ES-I3 (cell line): ENCODE measurements around the gene TSPAN3.

Experiments
- H3K36me3 ChIP-seq: 2 replicates; pipeline ENCODE4 v1.6.1; 2013; ENCODE audit warnings: mild to moderate bottlenecking, low read length, control low read depth, moderate library complexity; ENCODE audit not compliant: insufficient read depth
- H3K4me1 ChIP-seq: 2 replicates; pipeline ENCODE4 v1.6.1; 2013; ENCODE audit warnings: mild to moderate bottlenecking, control low read depth, low read length; ENCODE audit not compliant: insufficient read depth
- H3K9ac ChIP-seq: 2 replicates; pipeline ENCODE4 v1.6.1; 2013; ENCODE audit warnings: low read depth, mild to moderate bottlenecking, low read length, moderate library complexity
- H3K9me3 ChIP-seq: 2 replicates; pipeline ENCODE4 v1.6.1; 2013; ENCODE audit warnings: mild to moderate bottlenecking, low read length, moderate library complexity; ENCODE audit not compliant: control insufficient read depth, insufficient read depth

Gene TSPAN3

DNA sequence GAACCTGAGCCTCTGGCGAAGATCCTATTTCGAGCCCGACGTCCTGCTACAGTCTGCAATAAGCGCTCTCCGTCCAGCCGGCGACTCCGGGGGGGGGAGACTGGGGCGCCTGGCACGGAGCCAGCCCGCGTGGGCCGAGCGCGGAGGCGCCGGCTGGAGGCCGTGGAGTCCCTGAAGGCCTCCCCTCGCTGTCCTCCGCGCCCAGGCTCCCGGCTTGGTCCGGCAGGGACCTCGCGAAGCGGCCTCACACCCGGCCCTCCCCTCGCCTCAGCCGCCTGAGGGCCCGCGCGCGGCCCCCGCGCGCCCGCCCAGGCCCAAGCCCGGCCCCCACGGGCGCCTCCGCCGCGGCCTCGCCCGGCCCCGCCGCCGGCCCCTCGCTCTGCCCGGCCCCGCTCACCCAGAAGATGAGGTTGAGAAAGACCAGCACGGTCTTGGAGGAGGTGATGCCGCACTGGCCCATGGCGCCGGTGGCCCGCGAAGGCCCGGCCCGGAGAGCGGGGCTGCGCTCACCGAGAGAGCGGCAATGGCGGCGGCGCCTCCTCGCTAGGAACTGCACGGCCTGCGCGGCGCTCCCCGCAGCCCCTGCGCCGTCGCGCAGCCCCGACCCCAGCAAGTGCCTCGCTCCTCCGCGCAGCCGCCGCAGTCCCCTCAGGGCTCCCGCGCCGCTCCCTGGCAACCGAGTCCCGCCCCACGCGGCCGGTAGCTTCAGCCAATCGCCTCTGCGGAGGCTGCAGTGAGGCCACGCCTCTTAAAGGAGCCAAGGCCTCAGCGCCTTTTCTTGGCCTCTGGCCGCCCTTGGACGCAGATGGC lies at the start of gene TSPAN3:
TSPAN3 (minus strand) TSS at position 615 of the 810 bp plus-strand sequence; CDS start at position 460, 155 bp downstream.
- Histone ChIP-seq H3K36me3 (no peaks in the 10 kb centered on the region), H3K9ac (peak within 1 kb of the TSS; percentile 77), H3K9me3 (no peaks in the 10 kb centered on the region), H3K4me1 (peaks cover 5% of the 10 kb centered on the region; the same call in 1 of the 2 replicates)

DNA sequence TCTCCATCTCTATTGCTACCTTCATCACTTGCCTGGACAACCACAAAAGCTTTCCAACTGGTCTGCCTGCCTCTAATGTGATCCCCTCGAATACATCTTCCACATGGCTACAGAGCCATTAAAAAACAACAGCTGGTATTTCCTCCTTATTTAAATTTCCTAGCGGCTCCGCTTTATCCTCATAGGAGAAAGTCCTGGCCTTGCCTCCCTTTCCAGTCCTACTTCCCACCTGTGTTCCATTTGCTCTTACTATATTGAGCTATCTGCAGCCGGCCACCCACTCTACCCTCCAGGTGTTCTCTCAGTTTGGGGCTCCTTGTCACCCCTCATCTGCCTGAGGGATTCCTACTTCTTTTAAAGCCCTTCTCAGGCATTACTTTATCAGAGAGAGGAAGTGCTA lies 49.7 kb upstream of the TSPAN3 start:
- peaks cover 12% of the 10 kb centered on the region for H3K4me1 ChIP-seq
- H3K9ac ChIP-seq, result no peak overlapping the region
- no peaks in the 10 kb centered on the region for H3K36me3 ChIP-seq
- H3K9me3 ChIP-seq, result no peaks in the 10 kb centered on the region

DNA sequence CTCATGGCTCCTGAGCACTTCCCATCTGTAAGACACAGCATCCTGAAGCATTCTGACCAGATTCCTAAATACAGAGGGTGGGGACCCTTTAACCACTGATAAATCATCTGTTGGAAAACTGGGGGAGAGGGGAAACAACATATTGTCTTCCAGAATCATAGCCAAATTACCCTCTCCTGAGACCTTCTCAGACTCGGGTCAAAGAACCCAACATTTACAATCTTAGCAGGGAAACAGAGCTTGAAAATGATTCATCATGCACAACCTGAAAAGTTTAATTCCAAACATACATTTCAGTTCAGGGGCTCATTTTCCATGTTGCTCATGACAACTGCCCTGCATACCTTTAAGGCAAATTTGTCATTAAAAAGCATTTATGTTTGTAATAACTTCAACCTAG lies 48.5 kb upstream of the TSPAN3 start:
- peaks cover 12% of the 10 kb centered on the region for H3K4me1 ChIP-seq
- no peak overlapping the region for H3K9ac ChIP-seq
- H3K36me3 ChIP-seq, result no peaks in the 10 kb centered on the region
- H3K9me3 ChIP-seq, result no peaks in the 10 kb centered on the region

DNA sequence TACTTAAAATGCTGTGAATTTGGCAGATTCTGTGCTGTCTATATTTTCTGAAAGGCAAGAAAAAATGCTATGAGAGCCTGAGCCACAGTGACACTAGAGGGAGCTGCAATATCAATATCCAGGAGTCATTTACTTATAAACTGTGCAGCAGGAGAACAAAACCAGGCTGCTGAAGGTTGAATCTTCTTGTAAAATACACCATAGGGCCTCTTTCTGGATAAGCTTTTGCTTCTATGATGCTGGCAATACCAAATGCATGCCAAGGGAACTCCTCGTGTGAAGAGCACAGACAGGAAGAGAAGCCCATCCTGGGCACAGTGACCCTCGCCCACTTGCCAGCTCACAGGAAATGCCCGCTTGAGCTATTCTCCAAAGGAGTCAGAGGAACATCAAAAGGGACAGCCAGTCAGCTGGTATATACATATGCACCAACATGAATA lies 48.0 kb upstream of the TSPAN3 start:
- H3K9ac ChIP-seq, result no peak overlapping the region
- H3K4me1 ChIP-seq, result peaks cover 12% of the 10 kb centered on the region
- no peaks in the 10 kb centered on the region for H3K36me3 ChIP-seq
- H3K9me3 ChIP-seq, result no peaks in the 10 kb centered on the region

DNA sequence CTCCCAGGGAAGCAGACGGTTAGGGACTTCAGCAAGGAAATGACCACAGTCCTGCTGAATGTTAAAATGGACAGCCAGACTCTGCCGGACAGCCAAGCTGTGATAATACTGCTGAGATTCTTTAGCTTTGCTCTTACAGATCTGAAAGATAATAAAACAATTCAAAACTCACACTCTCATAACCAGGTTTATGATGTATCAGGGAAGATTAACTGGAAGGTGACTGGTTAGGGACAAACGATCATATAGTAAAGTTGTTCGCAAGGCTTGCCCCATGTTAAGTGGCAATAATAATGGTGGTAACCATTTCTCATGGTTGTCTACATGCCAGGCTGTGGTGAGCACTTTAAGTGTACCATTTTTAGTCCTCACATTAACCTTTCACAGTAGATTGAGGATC lies 44.3 kb upstream of the TSPAN3 start:
- H3K9ac ChIP-seq, result no peak overlapping the region
- no peaks in the 10 kb centered on the region for H3K9me3 ChIP-seq
- peaks cover 6% of the 10 kb centered on the region; the same call in 1 of the 2 replicates for H3K4me1 ChIP-seq
- no peaks in the 10 kb centered on the region; the same call in 1 of the 2 replicates for H3K36me3 ChIP-seq

DNA sequence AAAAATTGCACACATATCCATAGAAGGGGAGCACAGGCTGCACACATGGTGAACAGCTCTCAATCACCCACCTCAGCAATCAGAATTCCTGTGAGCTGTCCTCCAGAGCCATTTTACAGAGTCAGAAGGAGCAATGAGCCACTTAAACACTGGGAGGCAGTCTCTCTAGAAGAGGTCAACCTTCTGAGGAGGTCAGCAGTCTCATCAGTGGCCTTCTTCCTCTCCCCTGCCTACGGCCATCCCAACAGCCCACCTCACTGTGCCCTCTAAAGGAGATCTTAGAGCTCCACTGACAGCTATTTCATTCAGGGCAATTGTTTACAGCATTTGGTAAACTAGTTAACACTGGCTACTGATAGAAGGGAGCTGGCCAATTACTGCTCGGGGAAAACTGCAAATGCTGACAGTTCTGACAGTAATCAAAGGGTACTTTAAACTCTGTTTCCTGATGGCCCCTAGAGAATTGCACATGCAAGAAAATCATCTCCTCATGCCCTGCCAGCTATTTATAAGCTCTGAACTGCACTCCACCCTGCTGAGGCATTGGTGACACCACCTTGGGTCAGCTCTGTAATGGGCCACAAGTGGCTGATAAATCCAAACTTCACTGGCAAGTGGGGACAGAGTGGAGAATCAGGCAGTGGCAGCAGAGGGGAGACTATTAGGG lies 42.1 kb upstream of the TSPAN3 start:
- Histone ChIP-seq H3K9me3 (no peaks in the 10 kb centered on the region), H3K4me1 (peaks cover 1% of the 10 kb centered on the region; the same call in 1 of the 2 replicates)

DNA sequence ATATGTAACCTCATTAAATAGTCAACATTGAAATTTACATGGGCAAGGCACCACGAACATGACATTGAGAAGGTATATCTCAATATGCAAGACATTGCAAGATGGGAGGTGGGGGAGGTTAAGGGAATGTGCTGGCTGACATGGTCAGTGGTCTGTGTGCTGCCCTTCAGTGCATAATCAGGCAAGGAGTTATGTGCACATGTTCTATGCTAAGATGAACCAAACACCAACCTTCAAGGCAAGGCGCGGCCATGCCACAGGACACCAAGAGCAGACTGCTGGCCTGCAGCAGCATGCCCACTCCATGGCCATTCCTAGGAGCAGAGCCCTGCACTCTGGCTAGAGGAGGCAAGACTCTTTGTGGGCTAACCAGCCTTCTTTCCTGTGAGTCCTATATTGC lies 40.9 kb upstream of the TSPAN3 start:
- Histone ChIP-seq H3K4me1 (peaks cover 8% of the 10 kb centered on the region), H3K9me3 (no peaks in the 10 kb centered on the region), H3K9ac (no peak overlapping the region), H3K36me3 (no peaks in the 10 kb centered on the region; the same call in 1 of the 2 replicates)

More for the DNA sequence above, 42.1 kb upstream of the TSPAN3 start:
- Histone ChIP-seq H3K36me3 (no peaks in the 10 kb centered on the region; the same call in 1 of the 2 replicates), H3K9ac (no peak overlapping the region)

DNA sequence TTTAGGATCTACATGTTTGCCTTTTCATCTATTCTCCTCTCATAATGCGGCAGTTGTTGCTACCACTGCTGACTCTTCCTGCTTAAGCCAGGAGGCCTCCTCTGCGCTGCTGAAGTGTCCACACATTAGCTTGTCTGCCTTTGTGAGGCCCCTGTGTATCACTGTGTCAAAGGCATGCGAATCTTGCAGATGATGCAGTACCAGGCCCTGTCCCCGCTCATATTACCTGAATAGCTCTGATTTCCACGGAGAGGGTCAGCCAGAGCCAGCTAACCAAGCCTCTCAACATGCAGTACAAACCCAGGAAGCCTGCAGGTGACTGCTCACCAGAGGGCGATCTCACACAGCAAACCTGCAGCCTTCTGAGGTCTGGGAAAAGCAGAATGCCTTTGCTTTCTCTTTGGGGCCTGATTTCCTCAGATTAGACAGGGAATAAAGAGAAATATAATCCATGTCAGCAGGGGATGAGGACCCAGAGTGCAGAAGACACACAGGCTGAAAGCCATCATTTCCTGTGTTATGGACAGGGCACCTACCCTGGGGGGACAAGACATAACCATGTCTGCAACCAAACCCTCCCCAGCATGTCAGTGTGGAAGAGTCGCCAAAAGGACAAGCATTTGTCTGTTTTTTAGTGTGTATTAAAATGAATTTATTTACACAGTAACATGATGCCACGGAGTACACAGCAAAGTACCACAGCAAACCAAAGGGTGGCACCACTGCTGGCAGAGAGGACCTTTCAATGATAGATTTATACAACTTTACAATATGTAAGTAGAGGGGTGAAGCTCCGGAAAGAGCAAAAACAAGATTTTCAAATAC lies 36.8 kb upstream of the TSPAN3 start:
- no peaks in the 10 kb centered on the region; the same call in 1 of the 2 replicates for H3K36me3 ChIP-seq
- H3K4me1 ChIP-seq, result peaks cover 8% of the 10 kb centered on the region
- H3K9me3 ChIP-seq, result no peaks in the 10 kb centered on the region
- no peak overlapping the region for H3K9ac ChIP-seq

DNA sequence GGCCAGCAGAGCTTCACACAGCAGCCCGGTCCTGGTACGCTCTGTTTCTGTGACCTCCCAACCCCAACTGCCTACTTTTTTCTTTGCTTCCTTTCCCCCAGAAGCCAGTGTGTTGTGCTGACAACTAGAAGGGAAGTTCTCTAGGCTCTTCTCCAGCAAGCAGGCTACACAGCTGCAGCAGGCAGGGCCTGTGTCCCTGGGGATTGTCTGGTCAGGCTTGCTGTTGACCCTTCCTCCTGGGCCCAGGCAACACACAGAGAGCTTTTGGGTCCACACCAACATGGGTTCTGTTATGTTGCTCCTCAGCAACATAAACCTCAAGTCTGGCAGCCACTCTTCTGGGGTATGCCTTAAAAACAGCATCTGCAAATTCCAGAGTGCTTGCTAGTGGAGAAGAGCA lies 36.2 kb upstream of the TSPAN3 start:
- Histone ChIP-seq H3K36me3 (no peaks in the 10 kb centered on the region; the same call in 1 of the 2 replicates), H3K9me3 (no peaks in the 10 kb centered on the region), H3K4me1 (peaks cover 8% of the 10 kb centered on the region), H3K9ac (no peak overlapping the region)

DNA sequence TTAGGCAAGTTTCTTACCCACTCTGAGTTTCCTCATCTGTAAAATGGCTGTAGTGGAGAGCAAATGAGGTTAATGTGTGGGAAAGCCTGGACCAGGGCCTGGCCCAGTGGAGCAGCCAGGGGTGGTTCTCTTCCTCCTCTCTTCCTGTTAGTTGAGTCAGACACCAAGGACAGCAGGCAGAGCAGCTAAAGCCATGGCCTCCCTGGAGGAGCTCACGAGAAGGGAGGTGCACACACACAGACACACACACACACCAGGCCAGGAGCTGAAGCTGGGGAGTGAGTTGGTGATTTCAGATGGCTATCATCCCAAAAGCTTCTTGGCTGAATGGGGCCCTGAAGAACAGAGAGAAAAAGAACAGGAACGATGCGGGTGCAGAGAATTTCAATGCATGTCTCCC lies 33.2 kb upstream of the TSPAN3 start:
- no peaks in the 10 kb centered on the region for H3K9me3 ChIP-seq
- peaks cover 8% of the 10 kb centered on the region for H3K4me1 ChIP-seq
- H3K9ac ChIP-seq, result no peak overlapping the region
- H3K36me3 ChIP-seq, result no peaks in the 10 kb centered on the region

DNA sequence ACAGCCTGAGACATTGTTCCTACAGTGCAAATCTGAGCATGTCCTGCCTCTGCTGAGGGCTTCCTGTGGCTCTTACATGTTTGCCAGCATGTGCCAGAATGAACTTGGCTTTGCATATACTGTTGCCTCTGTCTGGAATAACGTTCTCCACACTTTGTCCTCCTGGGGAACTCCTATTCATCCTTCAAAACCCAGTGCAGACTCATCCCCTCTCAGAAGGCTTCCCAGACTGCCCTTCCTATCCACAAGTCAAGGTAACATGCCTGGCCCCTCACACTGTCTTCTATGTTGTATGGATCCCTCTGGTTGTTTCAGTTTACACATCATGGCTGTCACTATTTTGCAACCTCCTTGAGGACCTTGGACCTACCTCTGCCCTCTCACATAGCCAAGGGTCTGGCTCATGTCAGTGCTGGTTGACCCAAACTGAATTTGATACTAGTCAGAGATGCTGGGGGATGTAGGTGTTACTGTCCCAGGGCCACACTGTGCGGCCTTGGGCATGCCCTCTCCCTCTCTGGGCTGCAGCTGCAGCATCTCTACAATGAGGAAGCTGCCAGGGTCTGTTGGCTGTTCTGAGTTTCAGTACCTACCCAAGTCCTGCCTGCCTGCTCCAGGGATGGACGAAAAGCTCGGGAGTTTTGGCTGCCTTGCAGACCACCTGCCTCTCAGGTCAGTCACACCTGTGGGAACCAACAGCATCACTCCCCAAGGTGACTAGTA lies 29.0 kb upstream of the TSPAN3 start:
- Histone ChIP-seq H3K9ac (no peak overlapping the region), H3K9me3 (no peaks in the 10 kb centered on the region), H3K4me1 (no peaks in the 10 kb centered on the region), H3K36me3 (no peaks in the 10 kb centered on the region)

DNA sequence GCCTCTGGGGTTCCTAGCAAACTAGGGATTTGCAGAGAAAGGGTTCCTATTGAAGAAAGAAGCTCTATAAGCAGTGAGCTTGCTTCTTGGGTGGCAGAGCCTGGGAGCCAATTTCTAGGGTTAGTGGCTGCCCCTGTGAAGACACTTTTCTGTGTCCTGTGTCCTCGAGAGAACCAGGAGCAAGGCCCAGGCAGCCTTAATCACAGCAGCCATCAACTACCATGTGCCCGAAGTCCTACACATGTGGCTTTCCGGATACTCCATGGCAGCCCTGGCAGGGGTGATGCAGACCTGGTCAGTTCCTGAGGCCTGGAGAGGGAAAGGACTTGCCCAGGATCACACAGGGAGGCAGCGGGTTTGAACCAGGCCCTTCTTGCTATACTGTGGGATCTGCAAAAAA lies 27.7 kb upstream of the TSPAN3 start:
- H3K9me3 ChIP-seq, result no peaks in the 10 kb centered on the region
- no peaks in the 10 kb centered on the region for H3K4me1 ChIP-seq
- H3K9ac ChIP-seq, result no peak overlapping the region
- no peaks in the 10 kb centered on the region for H3K36me3 ChIP-seq

DNA sequence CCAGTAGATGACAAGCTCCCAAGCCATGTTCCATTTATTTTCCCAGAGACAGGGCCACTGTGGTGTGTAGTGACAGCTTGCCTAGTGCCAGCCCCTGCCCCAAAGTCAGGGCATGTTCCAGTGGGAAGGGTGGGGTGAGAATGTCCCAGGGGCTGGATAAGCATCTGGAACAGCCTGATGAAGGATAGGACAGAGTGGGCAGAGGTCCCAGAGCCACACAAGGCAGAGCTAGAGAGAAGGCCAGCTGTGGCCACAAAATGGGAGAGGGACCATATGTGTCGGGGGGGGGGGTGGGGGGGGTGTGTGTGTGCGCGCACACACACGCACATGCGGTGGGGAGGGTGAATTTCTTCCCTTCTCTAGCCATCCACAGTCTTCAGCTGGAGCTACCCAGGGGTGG lies 27.0 kb upstream of the TSPAN3 start:
- no peaks in the 10 kb centered on the region for H3K4me1 ChIP-seq
- H3K36me3 ChIP-seq, result no peaks in the 10 kb centered on the region
- no peaks in the 10 kb centered on the region for H3K9me3 ChIP-seq
- H3K9ac ChIP-seq, result no peak overlapping the region

DNA sequence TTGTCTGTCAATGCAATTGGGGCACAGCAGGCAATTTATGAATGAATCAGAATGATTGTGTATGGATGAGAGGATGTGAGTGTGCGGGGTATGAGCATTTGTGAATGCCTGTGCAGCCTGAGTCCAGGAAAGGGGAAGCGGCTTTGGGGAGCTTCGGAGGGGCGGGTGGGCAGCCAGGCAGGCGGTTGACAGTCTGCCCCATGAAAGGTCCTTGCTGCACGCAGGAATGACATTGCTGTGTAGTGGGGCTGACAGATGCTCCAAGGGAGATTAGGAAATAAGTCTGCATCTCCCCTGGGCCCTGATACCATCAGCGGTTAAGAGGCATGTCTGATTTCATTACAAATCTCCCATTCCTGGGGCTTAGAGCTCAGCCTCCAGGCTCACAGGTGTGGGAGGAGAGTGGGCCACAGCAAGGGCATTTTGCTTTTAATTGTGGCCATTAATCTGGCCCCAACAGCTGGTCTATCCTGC lies 26.4 kb upstream of the TSPAN3 start:
- Histone ChIP-seq H3K9ac (no peak overlapping the region), H3K4me1 (no peaks in the 10 kb centered on the region), H3K9me3 (no peaks in the 10 kb centered on the region), H3K36me3 (no peaks in the 10 kb centered on the region)
